SW480 (cell line): Measurements from ENCODE around the gene TRIAP1.
"Not testable (repeated sequence)": the region's sequence is repeated elsewhere in the genome, so short reads cannot be mapped to it uniquely, and the experiment has no call there.

ENCODE experiments used
- DNase-seq: peaks from one replicate; pipeline ENCODE4 v3.0.0-alpha.2; 2016; ENCODE audit warnings: low spot score

The TRIAP1 gene

GRCh38 chr12:120468821-120469449 is 22.8 kb upstream of the TRIAP1 start:
- no peak for DNase-seq

GRCh38 chr12:120468325-120468820 is 22.2 kb upstream of the TRIAP1 start:
- peak; percentile 33 for DNase-seq

GRCh38 chr12:120467439-120467838 is 21.3 kb upstream of the TRIAP1 start:
- DNase-seq: no peak

- DNase-seq: no peak
Measured at GRCh38 chr12:120466560-120467315, 20.6 kb upstream of the TRIAP1 start.

- no peak for DNase-seq
Measured at GRCh38 chr12:120465756-120466155, 19.6 kb upstream of the TRIAP1 start.

GRCh38 chr12:120463712-120464111 is 17.5 kb upstream of the TRIAP1 start:
- DNase-seq: no peak

- DNase-seq: no peak
Measured at GRCh38 chr12:120462099-120462640, 16.0 kb upstream of the TRIAP1 start.

- DNase-seq: no peak
Measured at GRCh38 chr12:120460157-120460556, 14.0 kb upstream of the TRIAP1 start.

GRCh38 chr12:120457133-120457532 is 10.9 kb upstream of the TRIAP1 start:
- DNase-seq: no peak

- DNase-seq: no peak
Measured at GRCh38 chr12:120455302-120455701, 9.1 kb upstream of the TRIAP1 start.

- DNase-seq: no peak
Measured at GRCh38 chr12:120453977-120454376, 7.8 kb upstream of the TRIAP1 start.

GRCh38 chr12:120453060-120453750 is 7.0 kb upstream of the TRIAP1 start:
- DNase-seq: no peak

GRCh38 chr12:120452524-120452923 is 6.3 kb upstream of the TRIAP1 start:
- not testable (repeated sequence) for DNase-seq

- DNase-seq: no peak
Measured at GRCh38 chr12:120447992-120448391, 1.8 kb upstream of the TRIAP1 start.

GRCh38 chr12:120446844-120447178 is 627 bp upstream of the TRIAP1 start:
- DNase-seq: not testable (repeated sequence)

GRCh38 chr12:120444676-120445075 is 1.5 kb downstream of the TRIAP1 start:
- DNase-seq: no peak

GRCh38 chr12:120439646-120440247 is 6.4 kb downstream of the TRIAP1 start:
- DNase-seq: peak; percentile 60

GRCh38 chr12:120438495-120439198 is 7.5 kb downstream of the TRIAP1 start:
- no peak for DNase-seq

GRCh38 chr12:120437735-120438494 is 8.3 kb downstream of the TRIAP1 start, which contains the start of gene COX6A1:
Gene COX6A1, plus strand, starts transcription at chr12:120438113. Its CDS starts 14 bp downstream, at chr12:120438127.
- DNase-seq: peak; percentile 99

- DNase-seq: no peak
Measured at GRCh38 chr12:120432772-120433525, 13.2 kb downstream of the TRIAP1 start.
